HG02840 (cell line): Measurements from ENCODE around the gene HCRTR2.

Source experiments
- ATAC-seq: cut with Tn5 transposase; IDR thresholded peaks from one replicate; pipeline ENCODE4 v1.9.1; 2021; ENCODE audit warnings: mild to moderate bottlenecking, moderate library complexity, moderate number of reproducible peaks; ENCODE audit not compliant: unreplicated experiment, low FRiP score

HCRTR2 gene

GRCh38 chr6:55319961-55320695 lies 145.8 kb downstream of the HCRTR2 start:
- ATAC-seq = no peak

GRCh38 chr6:55320696-55321086 lies 146.4 kb downstream of the HCRTR2 start:
- no peak for ATAC-seq

- ATAC-seq = no peak
Measured at GRCh38 chr6:55327169-55327568, 152.9 kb downstream of the HCRTR2 start, which contains the start of gene GFRAL. Gene GFRAL (plus strand): TSS chr6:55327469. CDS start chr6:55327555, 86 bp downstream.
